ENCODE data around the gene UBE2J2. TPM values are rescaled to one million over a fixed set of nuclear protein-coding genes. Genes with fewer than 3 reads are reported as not detected.
"Not testable (repeated sequence)": the region's sequence is repeated elsewhere in the genome, so short reads cannot be mapped to it uniquely, and the experiment has no call there.

Gene UBE2J2
- total and polyA plus RNA-seq, 2 donors = 34.7 to 67.1 TPM

- no peaks in the 10 kb centered on the region for H3K27me3 ChIP-seq (ENCODE audit: control insufficient read depth in 2 of 2, insufficient read depth in 1 of 2, low read length in 1 of 2)
- peaks cover 4 to 5% of the 10 kb centered on the region in 2 donors for H3K4me1 ChIP-seq (ENCODE audit: control insufficient read depth in 2 of 2, insufficient read depth in 2 of 2, low read length in 2 of 2)
- no peak overlapping the region for H3K4me3 ChIP-seq (ENCODE audit: low read length in 2 of 2)
- DNase-seq (ENCODE audit: low read depth in 6 of 9, low spot score in 9 of 9) = no peak
- no peaks in the 10 kb centered on the region for H3K9me3 ChIP-seq (ENCODE audit: control insufficient read depth in 2 of 2, insufficient read depth in 1 of 2, low read length in 1 of 2)
- peaks cover 55 to 56% of the 10 kb centered on the region in 2 donors for H3K36me3 ChIP-seq (ENCODE audit: control insufficient read depth in 2 of 2, insufficient read depth in 2 of 2, low read length in 1 of 2)
- H3K27ac ChIP-seq (ENCODE audit: low read depth in 1 of 2, low read length in 1 of 2) = no peak overlapping the region
- WGBS = 96% methylated on average over 9 of the region's 9 CpGs
Observed at GRCh38 chr1:1318131-1318652, 44.5 kb upstream of the UBE2J2 start.

- no peak overlapping the region for H3K27ac ChIP-seq (ENCODE audit: low read depth in 1 of 2, low read length in 1 of 2)
- DNase-seq (ENCODE audit: low read depth in 6 of 9, low spot score in 9 of 9) = no peak
- 97% methylated on average over 6 of the region's 6 CpGs for WGBS
- no peak overlapping the region for H3K4me3 ChIP-seq (ENCODE audit: low read length in 2 of 2)
- H3K4me1 ChIP-seq (ENCODE audit: control insufficient read depth in 2 of 2, insufficient read depth in 2 of 2, low read length in 2 of 2) = no peaks in the 10 kb centered on the region
- peaks cover 59 to 63% of the 10 kb centered on the region in 2 donors for H3K36me3 ChIP-seq (ENCODE audit: control insufficient read depth in 2 of 2, insufficient read depth in 2 of 2, low read length in 1 of 2)
- H3K9me3 ChIP-seq (ENCODE audit: control insufficient read depth in 2 of 2, insufficient read depth in 1 of 2, low read length in 1 of 2) = no peaks in the 10 kb centered on the region
- H3K27me3 ChIP-seq (ENCODE audit: control insufficient read depth in 2 of 2, insufficient read depth in 1 of 2, low read length in 1 of 2) = no peaks in the 10 kb centered on the region
Observed at GRCh38 chr1:1317420-1317819, 43.8 kb upstream of the UBE2J2 start.

- H3K27me3 ChIP-seq (ENCODE audit: control insufficient read depth in 2 of 2, insufficient read depth in 1 of 2, low read length in 1 of 2); H3K27ac ChIP-seq (ENCODE audit: low read depth in 1 of 2, low read length in 1 of 2); DNase-seq (ENCODE audit: low read depth in 6 of 9, low spot score in 9 of 9); H3K4me1 ChIP-seq (ENCODE audit: control insufficient read depth in 2 of 2, insufficient read depth in 2 of 2, low read length in 2 of 2); H3K9me3 ChIP-seq (ENCODE audit: control insufficient read depth in 2 of 2, insufficient read depth in 1 of 2, low read length in 1 of 2); H3K4me3 ChIP-seq (ENCODE audit: low read length in 2 of 2): not testable (repeated sequence)
- peaks cover 71% of the 10 kb centered on the region in 2 donors for H3K36me3 ChIP-seq (ENCODE audit: control insufficient read depth in 2 of 2, insufficient read depth in 2 of 2, low read length in 1 of 2)
- WGBS = 97% methylated on average over 8 of the region's 8 CpGs
Observed at GRCh38 chr1:1316199-1316598, 42.5 kb upstream of the UBE2J2 start.

- DNase-seq (ENCODE audit: low read depth in 6 of 9, low spot score in 9 of 9) = no peak
- no peaks in the 10 kb centered on the region for H3K27me3 ChIP-seq (ENCODE audit: control insufficient read depth in 2 of 2, insufficient read depth in 1 of 2, low read length in 1 of 2)
- H3K4me1 ChIP-seq (ENCODE audit: control insufficient read depth in 2 of 2, insufficient read depth in 2 of 2, low read length in 2 of 2) = no peaks in the 10 kb centered on the region
- H3K36me3 ChIP-seq (ENCODE audit: control insufficient read depth in 2 of 2, insufficient read depth in 2 of 2, low read length in 1 of 2) = peaks cover 75 to 76% of the 10 kb centered on the region in 2 donors
- no peak overlapping the region for H3K27ac ChIP-seq (ENCODE audit: low read depth in 1 of 2, low read length in 1 of 2)
- no peak overlapping the region for H3K4me3 ChIP-seq (ENCODE audit: low read length in 2 of 2)
- H3K9me3 ChIP-seq (ENCODE audit: control insufficient read depth in 2 of 2, insufficient read depth in 1 of 2, low read length in 1 of 2) = no peaks in the 10 kb centered on the region
- WGBS = 98% methylated on average over 26 of the region's 26 CpGs
Observed at GRCh38 chr1:1315435-1315954, 41.8 kb upstream of the UBE2J2 start.

GRCh38 chr1:1314678-1315335, 41.2 kb upstream of the UBE2J2 start:
- Histone ChIP-seq H3K27me3 (ENCODE audit: control insufficient read depth in 2 of 2, insufficient read depth in 1 of 2, low read length in 1 of 2) (no peaks in the 10 kb centered on the region), H3K27ac (ENCODE audit: low read depth in 1 of 2, low read length in 1 of 2) (no peak overlapping the region), H3K4me3 (ENCODE audit: low read length in 2 of 2) (no peak overlapping the region), H3K4me1 (ENCODE audit: control insufficient read depth in 2 of 2, insufficient read depth in 2 of 2, low read length in 2 of 2) (no peaks in the 10 kb centered on the region), H3K36me3 (ENCODE audit: control insufficient read depth in 2 of 2, insufficient read depth in 2 of 2, low read length in 1 of 2) (peaks cover 73% of the 10 kb centered on the region in 2 donors), H3K9me3 (ENCODE audit: control insufficient read depth in 2 of 2, insufficient read depth in 1 of 2, low read length in 1 of 2) (no peaks in the 10 kb centered on the region)
- WGBS = 97% methylated on average over 23 of the region's 23 CpGs
- no peak for DNase-seq (ENCODE audit: low read depth in 6 of 9, low spot score in 9 of 9)

- H3K4me1 ChIP-seq (ENCODE audit: control insufficient read depth in 2 of 2, insufficient read depth in 2 of 2, low read length in 2 of 2) = peaks cover 4% of the 10 kb centered on the region in 2 donors
Observed at GRCh38 chr1:1314237-1314586, 40.6 kb upstream of the UBE2J2 start.

GRCh38 chr1:1313500-1314236, 40.0 kb upstream of the UBE2J2 start:
- Histone ChIP-seq H3K4me3 (ENCODE audit: low read length in 2 of 2) (no peak overlapping the region), H3K4me1 (ENCODE audit: control insufficient read depth in 2 of 2, insufficient read depth in 2 of 2, low read length in 2 of 2) (peaks cover 6 to 9% of the 10 kb centered on the region in 2 donors), H3K36me3 (ENCODE audit: control insufficient read depth in 2 of 2, insufficient read depth in 2 of 2, low read length in 1 of 2) (peaks cover 62% of the 10 kb centered on the region in 2 donors), H3K27me3 (ENCODE audit: control insufficient read depth in 2 of 2, insufficient read depth in 1 of 2, low read length in 1 of 2) (peaks cover 0 to 4% of the 10 kb centered on the region in 2 donors), H3K27ac (ENCODE audit: low read depth in 1 of 2, low read length in 1 of 2) (no peak overlapping the region), H3K9me3 (ENCODE audit: control insufficient read depth in 2 of 2, insufficient read depth in 1 of 2, low read length in 1 of 2) (no peaks in the 10 kb centered on the region)
- no peak for DNase-seq (ENCODE audit: low read depth in 6 of 9, low spot score in 9 of 9)
- 98% methylated on average over 37 of the region's 37 CpGs for WGBS

More at GRCh38 chr1:1314237-1314586, 40.6 kb upstream of the UBE2J2 start:
- H3K27me3 ChIP-seq (ENCODE audit: control insufficient read depth in 2 of 2, insufficient read depth in 1 of 2, low read length in 1 of 2) = peaks cover 0 to 2% of the 10 kb centered on the region in 2 donors
- H3K9me3 ChIP-seq (ENCODE audit: control insufficient read depth in 2 of 2, insufficient read depth in 1 of 2, low read length in 1 of 2) = no peaks in the 10 kb centered on the region
- WGBS = 99% methylated on average over 15 of the region's 15 CpGs
- H3K36me3 ChIP-seq (ENCODE audit: control insufficient read depth in 2 of 2, insufficient read depth in 2 of 2, low read length in 1 of 2) = peaks cover 67% of the 10 kb centered on the region in 2 donors
- DNase-seq (ENCODE audit: low read depth in 6 of 9, low spot score in 9 of 9) = no peak
- H3K4me3 ChIP-seq (ENCODE audit: low read length in 2 of 2) = no peak overlapping the region
- no peak overlapping the region for H3K27ac ChIP-seq (ENCODE audit: low read depth in 1 of 2, low read length in 1 of 2)

- H3K27ac ChIP-seq (ENCODE audit: low read depth in 1 of 2, low read length in 1 of 2) = no peak overlapping the region
- no peak overlapping the region for H3K4me3 ChIP-seq (ENCODE audit: low read length in 2 of 2)
- WGBS = 98% methylated on average over 49 of the region's 49 CpGs
- peaks cover 6 to 9% of the 10 kb centered on the region in 2 donors for H3K4me1 ChIP-seq (ENCODE audit: control insufficient read depth in 2 of 2, insufficient read depth in 2 of 2, low read length in 2 of 2)
- H3K27me3 ChIP-seq (ENCODE audit: control insufficient read depth in 2 of 2, insufficient read depth in 1 of 2, low read length in 1 of 2) = peaks cover 0 to 4% of the 10 kb centered on the region in 2 donors
- no peak for DNase-seq (ENCODE audit: low read depth in 6 of 9, low spot score in 9 of 9)
- H3K9me3 ChIP-seq (ENCODE audit: control insufficient read depth in 2 of 2, insufficient read depth in 1 of 2, low read length in 1 of 2) = no peaks in the 10 kb centered on the region
- H3K36me3 ChIP-seq (ENCODE audit: control insufficient read depth in 2 of 2, insufficient read depth in 2 of 2, low read length in 1 of 2) = peaks cover 56 to 59% of the 10 kb centered on the region in 2 donors
Observed at GRCh38 chr1:1312450-1313314, 39.0 kb upstream of the UBE2J2 start.
